HL-60 (cell line): ENCODE measurements around the gene F13B.

ENCODE experiments used
- CTCF ChIP-seq: IDR thresholded peaks from one replicate; pipeline ENCODE4 v1.5.1; 2011; ENCODE audit warnings: low read length, control low read depth, inconsistent platforms; ENCODE audit not compliant: insufficient read depth
- POLR2AphosphoS5 ChIP-seq: IDR thresholded peaks from 2 replicates; pipeline ENCODE4 v1.6.1; 2012; ENCODE audit warnings: low read depth
- REST ChIP-seq: IDR thresholded peaks from 2 replicates; pipeline ENCODE4 v1.6.1; 2012; ENCODE audit warnings: low read depth; ENCODE audit not compliant: insufficient replicate concordance
- SPI1 ChIP-seq: IDR thresholded peaks from 2 replicates; pipeline ENCODE4 v1.6.1; 2012; ENCODE audit warnings: low read depth, mild to moderate bottlenecking, borderline replicate concordance

GRCh38 chr1:197066719-197067456 lies at the start of gene F13B:
- no peak for TF ChIP-seq CTCF
- TF ChIP-seq POLR2AphosphoS5, result no peak
- no peak for TF ChIP-seq REST
- TF ChIP-seq SPI1, result no peak
